GM18499 (cell line): ENCODE measurements around the gene EHBP1.
"Not testable (repeated sequence)": the region's sequence is repeated elsewhere in the genome, so short reads cannot be mapped to it uniquely, and the experiment has no call there.

Source experiments
- ATAC-seq: cut with Tn5 transposase; IDR thresholded peaks from one replicate; pipeline ENCODE4 v1.9.1; 2021; ENCODE audit warnings: moderate number of reproducible peaks; ENCODE audit not compliant: insufficient read depth, unreplicated experiment

Gene EHBP1

DNA sequence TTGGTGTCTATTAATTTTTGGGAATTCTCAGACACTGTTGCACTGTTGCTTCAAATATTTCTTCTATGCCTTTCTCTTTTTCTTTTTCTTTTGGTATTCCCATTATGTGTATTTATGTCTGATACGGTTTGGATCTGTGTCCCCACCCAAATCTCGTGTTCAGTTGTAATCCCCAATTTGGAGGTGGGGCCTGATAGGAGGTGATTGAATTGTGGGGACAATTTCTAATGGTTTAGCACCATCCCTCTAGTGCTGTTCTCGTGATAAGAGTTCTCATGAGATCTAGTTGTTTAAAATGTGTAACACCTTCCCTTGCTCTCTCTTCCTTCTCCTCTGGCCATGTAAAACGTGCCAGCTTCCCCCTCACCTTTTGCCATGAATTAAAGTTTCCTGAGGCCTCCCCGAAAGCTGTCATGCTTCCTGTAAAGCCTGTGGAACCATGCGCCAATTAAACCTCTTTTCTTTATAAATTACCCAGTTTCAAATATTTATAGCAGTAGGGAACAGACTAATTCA is 26.8 kb downstream of the EHBP1 start:
- ATAC-seq = no peak

GRCh38 chr2:62733546-62733945 is 28.0 kb downstream of the EHBP1 start:
- no peak for ATAC-seq

DNA sequence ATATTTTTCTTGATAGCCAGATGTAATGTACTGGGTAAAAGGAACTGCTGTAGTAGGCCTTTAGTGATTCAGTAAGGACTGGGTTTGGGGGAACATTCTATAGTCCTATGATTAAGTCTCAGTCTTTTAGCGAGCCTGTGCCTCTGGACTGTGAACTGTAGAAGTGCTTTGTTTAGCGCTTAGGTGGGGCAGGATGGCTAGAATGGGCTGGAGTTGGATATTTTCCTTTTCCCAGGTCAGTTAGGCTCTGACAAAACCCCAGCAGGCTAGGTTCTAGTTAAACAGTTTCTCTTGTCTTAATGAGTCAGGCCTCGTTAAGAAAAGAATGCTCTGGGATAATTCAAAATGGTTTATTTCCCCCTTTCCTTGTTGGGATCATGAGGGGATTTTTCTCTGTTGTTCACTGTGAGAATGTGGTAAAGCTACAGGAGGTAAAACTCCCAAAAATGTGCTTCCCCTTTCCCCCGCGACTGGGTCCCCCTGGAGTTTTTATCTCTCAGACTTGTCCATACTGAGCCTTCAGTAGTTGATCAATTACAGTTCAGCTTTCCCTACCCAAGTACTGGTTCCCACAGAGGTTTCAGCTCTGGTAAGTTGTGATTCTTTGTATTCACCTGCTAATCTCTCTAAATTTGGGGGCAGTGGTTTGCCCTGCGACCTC is 31.5 kb downstream of the EHBP1 start:
- ATAC-seq = no peak

- ATAC-seq = no peak
Observed at GRCh38 chr2:62738981-62739936, 33.7 kb downstream of the EHBP1 start.

DNA sequence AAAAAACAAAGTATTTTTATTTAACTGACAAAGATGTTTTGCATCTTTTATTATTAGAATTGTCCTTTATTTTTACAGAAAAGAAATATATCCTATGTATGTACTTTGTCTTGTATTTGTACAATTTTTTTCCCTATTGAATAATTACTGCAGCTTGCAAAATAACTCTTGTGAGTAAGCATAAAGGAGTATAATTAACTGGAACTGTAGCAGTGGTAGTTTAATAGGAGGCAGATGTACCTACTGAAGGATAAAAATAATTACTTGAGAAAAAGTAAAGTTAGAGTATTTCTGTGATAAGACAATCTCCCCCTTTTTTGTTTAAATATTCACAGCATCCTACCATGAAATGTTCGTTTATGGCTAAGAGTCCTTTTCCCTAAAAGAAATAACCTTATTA is 34.7 kb downstream of the EHBP1 start:
- ATAC-seq = no peak

DNA sequence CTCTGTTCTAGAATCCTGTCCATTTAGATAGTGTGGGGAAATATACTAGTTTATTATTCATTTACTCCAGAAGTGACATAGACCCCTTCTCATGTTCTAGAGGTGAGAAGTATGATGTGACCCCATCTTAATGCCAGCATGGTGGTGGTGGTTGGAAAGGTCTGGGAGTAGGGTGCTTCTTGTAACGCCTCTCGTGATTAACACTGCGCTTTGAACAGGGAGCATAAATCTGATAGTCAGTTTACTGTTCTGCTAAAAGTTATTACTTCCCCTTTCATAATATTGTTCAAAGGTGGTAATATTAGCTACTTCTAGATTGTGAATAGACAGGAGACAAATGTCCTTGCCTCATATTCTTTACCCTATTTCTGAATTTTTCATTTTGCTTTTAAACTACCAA is 35.6 kb downstream of the EHBP1 start:
- no peak for ATAC-seq

- ATAC-seq = no peak
Observed at GRCh38 chr2:62741954-62742722, 36.6 kb downstream of the EHBP1 start.

DNA sequence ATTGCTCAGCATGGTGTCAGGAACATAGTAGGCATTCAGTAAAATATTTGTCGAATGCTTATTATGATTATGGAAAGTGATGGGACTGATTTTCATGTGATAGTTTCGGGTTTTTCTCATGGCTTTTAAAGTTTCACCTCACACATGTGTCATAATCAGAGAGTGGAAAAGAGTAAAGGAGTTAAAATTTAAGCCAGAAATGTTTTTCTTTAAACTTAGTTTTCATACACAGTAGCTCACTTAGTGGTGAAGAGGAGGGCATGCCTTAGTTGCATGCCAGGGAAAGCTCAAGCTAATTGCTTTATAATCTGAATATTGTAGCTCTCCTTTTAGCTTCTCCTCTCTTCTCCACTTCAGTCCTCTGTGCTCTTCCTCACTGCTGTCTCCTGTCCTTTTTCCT is 38.0 kb downstream of the EHBP1 start:
- ATAC-seq = no peak

DNA sequence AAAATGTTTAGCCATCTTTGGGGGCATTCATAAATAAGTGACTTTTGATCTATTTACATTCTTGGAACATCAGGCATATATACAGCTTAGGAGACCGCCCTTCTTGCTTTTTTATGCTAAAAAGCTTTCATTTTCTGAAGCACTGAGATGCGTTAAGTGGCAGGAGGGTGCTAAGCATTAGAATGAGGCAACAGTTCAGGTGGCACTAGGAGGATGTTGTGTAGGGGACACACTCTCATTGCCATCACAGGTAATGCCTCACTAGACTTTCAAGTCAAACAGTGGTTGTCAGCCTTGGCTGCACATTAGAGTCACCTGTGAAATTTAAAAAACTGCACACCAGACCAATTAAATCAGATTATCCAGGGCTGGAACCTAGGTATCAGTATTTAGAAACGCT is 39.1 kb downstream of the EHBP1 start:
- no peak for ATAC-seq

GRCh38 chr2:62745891-62746481 is 40.5 kb downstream of the EHBP1 start:
- no peak for ATAC-seq

DNA sequence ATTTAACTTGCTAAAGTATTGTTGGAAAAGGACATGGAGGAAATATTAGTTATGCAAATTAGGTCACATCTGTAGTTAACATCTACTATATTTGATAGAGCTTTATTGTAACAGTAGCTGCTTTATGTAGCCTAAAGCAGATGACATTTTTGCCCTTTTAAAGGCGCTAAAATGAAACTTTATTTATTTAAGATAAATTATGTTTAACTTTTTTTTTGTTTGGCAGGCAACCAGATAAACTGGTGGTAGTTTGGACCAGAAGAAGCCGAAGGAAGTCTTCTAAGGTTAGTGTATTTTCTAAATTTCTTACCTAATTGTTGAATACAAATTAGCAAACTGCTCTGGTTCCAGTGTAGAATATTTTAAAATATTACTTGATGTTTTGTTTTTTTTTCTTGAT is 41.7 kb downstream of the EHBP1 start:
- no peak for ATAC-seq

DNA sequence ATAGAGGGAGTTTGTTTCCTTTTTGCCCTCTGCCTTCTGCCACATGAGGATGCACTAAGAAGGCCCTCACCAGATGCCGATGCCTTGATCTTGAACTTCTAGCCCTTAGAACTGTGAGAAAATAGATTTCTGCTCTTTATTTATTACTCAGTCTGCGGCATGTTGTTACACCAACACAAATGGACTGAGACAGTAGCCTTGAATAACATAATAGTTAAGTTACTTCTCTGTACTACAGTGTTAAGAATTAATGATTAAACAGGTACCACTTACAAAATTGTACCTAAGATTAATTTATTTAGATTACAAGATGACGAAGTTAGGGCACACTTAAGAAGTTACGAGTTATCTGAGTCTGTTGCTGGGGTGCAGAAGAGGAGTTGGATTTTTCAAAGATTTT is 42.4 kb downstream of the EHBP1 start:
- no peak for ATAC-seq

DNA sequence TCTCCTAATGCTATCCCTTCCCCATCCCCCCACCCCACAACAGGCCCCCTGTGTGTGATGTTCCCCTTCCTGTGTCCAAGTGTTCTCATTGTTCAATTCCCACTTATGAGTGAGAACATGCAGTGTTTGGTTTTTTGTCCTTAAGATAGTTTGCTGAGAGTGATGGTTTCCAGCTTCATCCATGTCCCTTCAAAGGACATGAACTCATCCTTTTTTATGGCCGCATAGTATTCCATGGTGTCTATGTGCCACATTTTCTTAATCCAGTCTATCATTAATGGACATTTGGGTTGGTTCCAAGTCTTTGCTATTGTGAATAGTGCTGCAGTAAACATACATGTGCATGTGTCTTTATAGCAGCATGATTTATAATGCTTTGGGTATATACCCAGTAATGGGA is 43.6 kb downstream of the EHBP1 start:
- not testable (repeated sequence) for ATAC-seq

GRCh38 chr2:62757029-62757428 is 51.5 kb downstream of the EHBP1 start:
- no peak for ATAC-seq

DNA sequence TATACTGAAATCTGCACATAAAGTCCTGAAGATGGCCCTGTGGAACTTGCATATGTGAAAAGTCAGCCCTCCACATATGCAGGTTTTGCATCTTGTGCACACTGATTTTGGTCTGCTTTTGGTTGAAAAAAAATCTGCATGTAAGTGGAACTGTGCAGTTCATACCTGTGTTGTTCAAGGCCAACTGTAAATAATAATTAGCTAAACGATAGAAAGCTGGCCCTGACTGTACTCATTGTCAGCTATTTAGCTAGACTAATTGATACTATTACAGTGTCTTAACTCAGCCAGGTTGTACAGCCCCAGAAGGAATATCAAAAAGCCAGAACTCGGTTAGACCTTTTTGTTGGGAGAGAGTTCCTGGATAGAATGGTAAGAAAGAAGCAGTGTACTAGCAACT is 54.5 kb downstream of the EHBP1 start:
- ATAC-seq = no peak

DNA sequence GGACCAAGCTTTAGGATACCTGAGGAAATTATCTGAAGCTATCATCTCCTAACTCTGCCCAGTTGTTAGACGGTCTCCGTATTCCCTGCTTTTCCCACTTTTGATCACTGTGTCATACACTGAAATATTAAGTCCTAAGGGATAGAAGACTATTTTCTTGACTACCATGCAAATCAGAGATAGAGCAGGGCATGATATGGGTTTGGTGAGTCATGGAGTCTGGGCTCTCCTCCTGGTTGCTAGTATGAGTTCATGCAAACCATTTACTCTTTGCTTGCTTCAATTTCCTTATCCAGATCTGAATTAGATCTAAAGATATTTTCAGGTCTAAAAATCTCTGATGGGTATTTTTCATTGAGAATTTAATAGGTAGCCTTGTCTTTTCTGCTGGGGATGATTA is 55.0 kb downstream of the EHBP1 start:
- no peak for ATAC-seq

DNA sequence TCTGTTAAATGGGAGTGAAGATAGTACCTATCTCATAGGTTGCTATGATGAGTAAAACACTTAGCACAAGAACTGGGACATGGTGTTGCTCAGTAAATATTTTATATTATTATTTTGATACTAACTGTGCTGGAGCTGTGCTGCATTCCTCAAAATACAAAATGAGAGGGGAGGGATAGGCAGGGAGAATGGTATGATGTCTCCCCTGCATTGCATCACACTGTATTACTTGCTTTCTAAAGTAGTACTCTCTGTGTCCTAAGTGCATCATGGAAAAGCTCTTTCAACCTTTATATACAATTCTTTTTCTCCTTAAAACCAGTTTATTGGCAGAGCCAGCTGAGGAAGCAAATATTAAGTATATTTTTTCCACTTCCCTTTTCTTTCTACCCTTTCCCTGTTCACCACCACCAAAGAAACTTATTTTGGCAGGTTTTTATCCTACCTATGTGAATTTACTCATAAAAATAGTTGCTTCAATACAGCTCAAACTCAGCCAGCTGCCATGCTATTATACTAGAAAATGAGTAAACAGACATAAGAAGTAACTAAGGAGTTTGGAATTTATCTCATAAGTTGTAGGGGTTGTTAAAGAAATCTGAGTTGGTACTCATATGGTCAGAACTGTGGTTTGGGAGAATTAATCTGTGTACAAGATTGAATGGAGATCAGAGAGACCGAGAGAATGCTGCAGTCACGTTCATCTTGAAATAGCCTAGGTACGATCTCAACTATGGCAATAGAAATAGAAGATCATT is 60.3 kb downstream of the EHBP1 start:
- no peak for ATAC-seq

DNA sequence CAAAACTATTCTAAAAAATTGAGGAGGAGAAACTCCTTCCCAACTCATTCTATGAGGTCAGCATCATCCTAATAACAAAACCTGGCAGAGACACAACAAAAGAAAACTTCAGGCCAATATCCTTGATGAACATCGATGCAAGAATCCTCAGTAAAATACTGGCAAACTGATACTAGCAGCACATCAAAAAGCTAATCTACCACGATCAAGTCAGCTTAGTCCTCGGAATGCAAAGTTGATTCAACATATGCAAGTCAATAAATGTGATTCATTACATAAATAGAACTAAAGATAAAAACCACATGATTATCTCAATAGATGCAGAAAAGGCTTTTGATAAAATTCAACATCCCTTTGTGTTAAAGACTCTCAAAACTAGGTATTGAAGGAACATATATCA is 63.1 kb downstream of the EHBP1 start:
- ATAC-seq = no peak

DNA sequence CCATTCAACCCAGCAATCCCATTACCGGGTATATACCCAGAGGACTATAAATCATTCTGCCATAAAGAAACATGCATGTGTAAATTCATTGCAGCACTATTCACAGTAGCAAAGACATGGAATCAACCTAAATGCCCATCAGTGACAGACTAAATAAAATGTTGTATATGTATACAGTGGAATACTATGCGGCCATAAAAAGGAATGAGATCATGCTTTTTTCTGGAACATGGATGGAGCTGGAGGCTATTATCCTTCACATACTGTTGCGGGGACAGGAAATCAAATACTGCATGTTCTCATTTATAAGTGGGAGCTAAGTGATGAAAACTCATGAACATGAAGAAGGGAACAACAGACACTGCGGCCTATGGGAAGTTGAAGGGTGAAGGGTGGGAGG is 65.1 kb downstream of the EHBP1 start:
- no peak for ATAC-seq
